GM21528 (cell line): ENCODE data around the gene TCP11.

ENCODE experiments used
- ATAC-seq: cut with Tn5 transposase; IDR thresholded peaks from one replicate; pipeline ENCODE4 v1.9.1; 2021; ENCODE audit warnings: mild to moderate bottlenecking, moderate library complexity; ENCODE audit not compliant: unreplicated experiment, low FRiP score

Gene TCP11

GRCh38 chr6:35083507-35083906, 57.6 kb downstream of the TCP11 start:
- no peak for ATAC-seq

GRCh38 chr6:35082733-35083403, 58.3 kb downstream of the TCP11 start:
- ATAC-seq: no peak

- ATAC-seq: no peak
Observed at GRCh38 chr6:35082046-35082732, 59.0 kb downstream of the TCP11 start.

- ATAC-seq: no peak
Observed at GRCh38 chr6:35081426-35081851, 59.7 kb downstream of the TCP11 start.

DNA sequence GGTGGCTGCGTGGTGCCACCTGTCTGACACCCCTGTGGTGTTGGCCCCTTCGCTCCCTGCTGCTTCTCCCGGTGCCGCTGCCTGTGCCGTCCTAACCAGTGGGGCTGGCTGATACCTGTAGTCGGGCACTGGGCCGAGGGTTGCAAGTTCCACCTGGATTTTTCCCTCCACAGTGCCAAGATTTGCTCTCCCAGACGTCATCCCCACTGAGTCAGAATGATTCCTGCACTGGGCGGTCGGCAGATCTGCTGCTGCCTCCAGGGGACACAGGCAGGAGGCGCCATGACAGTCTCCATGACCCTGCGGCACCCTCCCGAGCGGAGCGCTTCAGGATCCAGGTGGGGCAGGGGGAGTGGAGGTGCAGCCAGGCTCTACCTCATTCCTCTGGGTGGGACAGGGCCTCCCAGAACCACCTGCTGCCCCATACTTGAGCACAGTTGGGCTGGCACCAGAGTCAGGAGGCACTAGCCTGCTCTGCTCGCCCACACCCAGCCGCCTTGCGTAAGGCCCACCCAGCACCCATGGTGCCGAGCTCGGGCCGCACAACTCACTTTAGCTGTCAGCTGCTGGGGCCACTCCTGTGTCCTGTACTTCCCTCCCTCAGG, 60.2 kb downstream of the TCP11 start:
- no peak for ATAC-seq

GRCh38 chr6:35080016-35080680, 61.0 kb downstream of the TCP11 start:
- no peak for ATAC-seq

GRCh38 chr6:35079311-35080000, 61.7 kb downstream of the TCP11 start:
- ATAC-seq: no peak

GRCh38 chr6:35078896-35079295, 62.2 kb downstream of the TCP11 start:
- no peak for ATAC-seq

DNA sequence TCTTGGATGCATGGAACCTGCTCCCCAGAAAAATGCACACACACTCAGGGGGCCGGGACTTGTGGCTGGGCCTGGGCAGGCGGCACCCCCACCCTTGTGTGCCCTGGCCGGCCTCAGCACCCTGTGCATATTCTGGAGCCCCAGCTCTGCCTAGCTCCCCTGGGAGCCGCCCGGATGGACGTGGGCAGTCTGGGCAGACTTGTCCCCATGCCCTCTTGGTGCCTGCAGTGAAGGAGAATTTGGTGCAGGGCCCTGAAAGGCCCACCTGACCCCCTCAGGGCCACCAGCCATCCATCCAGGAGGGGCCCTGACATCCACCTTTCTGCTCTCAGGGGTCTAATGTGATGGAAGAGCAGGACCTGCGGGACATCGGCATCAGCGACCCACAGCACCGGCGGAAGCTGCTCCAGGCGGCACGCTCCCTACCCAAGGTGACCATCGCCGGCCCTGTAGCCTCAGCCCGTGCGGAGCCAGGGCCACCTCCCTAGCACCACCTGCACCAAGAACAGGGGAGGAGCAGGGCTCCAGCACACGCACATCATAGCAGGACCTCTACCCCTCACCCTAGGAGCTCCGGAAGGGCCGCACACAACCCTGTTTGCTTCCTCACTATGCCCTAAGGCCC, 62.8 kb downstream of the TCP11 start:
- ATAC-seq: no peak

DNA sequence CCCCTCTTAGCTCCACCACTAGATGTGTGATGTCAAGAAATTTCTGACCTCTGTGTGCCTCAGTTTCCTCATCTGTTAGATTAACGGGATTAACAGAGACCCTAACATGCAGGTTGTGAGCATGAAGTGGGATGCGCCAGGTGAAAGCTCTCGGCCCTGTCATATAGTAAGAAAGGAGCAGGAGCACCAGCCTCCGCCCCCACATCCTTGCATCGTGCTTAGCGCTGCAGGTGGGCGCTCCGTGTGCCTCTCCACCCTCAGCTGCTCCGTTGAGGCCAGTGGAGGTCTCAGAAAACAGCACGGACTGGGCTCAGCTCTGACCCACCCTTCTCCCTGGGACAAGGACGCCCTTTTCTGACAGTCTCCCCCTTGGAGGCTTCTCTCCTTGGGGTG, 63.4 kb downstream of the TCP11 start:
- no peak for ATAC-seq

DNA sequence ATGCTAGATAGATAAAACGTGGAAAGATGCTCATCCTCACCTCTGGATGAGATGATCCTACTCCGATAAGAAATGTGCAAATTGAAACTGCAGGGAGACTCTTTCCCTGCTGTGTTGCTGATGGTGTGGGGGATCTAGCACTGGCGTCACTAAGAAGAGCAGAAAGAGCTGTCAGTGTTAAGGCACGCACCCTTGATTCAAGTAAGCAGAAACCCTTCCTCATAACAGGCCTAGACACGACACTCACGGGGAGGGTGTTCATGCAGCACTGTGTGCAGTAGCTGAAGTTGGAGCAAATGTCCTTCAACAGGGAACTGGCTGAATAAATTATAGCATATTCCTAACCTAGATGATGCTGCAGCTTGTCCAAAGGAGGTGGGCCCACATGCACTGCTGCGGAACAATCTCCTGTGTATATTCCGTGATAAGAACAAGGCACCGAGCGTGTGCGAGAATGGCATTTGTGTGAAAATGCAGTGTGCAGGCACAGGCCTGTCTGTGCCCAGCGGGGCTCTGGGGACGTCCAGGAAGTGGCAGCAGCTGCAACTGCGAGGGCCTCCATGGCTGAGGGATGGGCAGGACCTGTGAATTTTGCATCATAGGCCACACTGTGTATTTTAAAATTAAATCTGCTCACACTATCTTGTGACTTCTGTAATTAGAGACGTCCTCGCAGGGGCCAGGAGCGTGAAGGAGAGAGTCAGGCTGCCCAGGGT, 64.0 kb downstream of the TCP11 start:
- no peak for ATAC-seq

DNA sequence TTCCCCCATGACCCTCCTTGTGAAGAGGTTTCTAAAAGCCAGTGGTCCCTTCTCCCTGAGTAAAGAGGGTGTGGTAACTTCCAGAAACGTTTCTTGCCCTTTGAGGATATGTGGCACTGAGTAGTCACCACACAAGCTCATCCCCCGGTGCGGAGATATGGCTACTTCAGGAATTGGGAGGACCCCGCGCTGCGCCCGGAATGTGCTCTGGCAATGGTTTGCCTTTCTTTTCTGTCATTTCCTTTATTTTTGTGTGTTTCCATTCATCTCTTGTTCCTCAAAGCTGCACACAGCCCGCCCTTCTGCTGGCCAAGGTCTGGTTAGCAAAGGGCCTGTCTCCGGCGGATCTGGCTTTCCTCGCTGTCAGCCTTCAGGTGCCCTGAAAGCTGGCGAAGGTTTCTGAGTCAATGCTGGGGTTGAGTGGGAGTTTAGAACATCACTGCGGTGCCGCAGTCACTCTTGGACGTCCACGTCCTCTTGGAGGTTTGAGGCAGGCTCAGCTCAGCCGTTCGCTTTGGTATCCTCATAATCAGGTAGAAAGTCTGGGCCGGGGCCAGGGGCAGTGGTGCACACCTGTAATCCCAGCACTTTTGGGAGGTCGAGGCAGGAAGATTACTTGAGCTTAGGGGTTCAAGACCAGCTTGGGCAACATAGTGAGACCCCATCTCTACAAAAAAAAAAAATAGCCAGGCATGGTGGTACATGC, 67.2 kb downstream of the TCP11 start:
- no peak for ATAC-seq

DNA sequence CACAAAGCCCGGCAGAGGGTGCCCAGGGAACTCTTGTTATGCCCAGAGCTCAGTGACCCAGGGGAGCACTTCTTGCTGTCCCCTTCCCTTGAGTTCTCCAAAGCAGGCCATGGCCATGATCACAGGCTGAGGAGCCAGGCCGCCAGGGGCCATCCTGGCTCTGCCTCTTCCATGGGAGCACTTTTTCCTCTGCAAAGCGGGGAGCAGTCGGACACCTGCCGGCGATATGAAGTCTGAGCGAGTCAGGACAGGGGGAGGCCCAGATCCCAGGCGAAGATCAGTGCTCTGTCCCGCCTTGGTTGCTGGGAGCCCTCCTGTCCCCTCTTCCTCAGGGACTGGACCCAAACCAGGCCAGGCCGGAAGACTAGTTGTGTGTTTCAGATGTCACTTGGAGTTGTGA, 67.9 kb downstream of the TCP11 start:
- ATAC-seq: no peak

- no peak for ATAC-seq
Observed at GRCh38 chr6:35072698-35073055, 68.5 kb downstream of the TCP11 start.

- ATAC-seq: no peak
Observed at GRCh38 chr6:35072051-35072697, 69.0 kb downstream of the TCP11 start.

DNA sequence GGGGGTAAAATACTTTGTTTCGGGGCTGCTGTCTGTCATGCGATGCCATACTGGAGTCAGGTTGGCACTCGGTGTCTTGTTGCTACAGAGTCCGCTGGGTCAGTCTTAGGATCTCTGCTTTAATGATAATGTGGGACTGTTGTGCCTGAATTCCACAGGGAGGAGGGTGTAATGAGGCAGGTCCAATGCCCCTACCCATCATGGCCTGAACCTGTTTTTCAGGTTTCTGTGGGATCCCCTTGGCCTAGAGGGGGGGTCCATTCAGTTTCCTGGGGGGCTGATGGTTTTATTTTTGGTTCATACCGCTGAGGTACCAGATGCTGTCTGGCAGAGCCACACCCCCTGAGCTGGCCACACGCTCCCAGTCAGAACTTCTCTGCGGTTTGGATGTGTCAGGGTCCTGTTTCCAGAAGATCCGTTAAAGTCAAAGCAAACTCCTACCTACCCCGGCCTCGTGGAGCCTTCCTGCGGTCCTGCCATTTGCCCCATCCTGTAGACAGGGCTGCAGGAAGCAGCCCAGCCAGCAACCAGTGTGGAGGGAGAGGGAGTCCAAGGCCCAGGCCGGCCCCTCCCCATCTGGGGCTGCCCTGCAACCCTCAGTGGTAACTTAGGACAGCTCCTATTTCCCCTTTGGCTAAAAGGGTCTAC, 69.7 kb downstream of the TCP11 start:
- no peak for ATAC-seq

DNA sequence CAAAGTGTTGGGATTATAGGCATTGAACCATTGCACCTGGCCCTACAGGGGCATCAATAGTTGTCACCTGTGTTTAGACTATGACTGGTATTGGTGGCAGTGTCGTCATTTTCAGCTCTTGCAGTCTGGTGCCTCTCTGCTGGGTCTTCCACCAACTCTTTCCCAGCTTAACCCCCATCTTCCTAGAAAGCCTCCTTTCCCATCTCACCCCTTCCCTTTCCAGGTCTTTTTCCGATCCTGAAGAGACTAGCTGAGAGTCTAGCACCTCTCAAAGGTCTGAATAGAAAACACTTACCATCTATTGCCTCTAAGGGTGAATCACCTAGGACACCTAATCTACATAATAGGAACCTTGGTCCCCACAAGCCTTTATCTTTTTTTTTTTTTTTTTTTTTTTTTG, 71.0 kb downstream of the TCP11 start:
- ATAC-seq: no peak

GRCh38 chr6:35069262-35069661, 71.9 kb downstream of the TCP11 start:
- ATAC-seq: no peak
